Esophagus muscularis mucosa (tissue), 3 donors: ENCODE measurements around the gene BAG3.

ENCODE experiments used
- POLR2A ChIP-seq: fragments of 450-650 bp; IDR thresholded peaks from one replicate; pipeline ENCODE4 v1.6.1; 2017; ENCODE audit warnings: antibody characterized with exemption, moderate library complexity, mild to moderate bottlenecking, low read depth
- POLR2AphosphoS5 ChIP-seq, 2 donors: sonication (generic); formaldehyde crosslinking; IDR thresholded peaks; one replicate each; pipeline ENCODE4 v1.6.1; 2017; ENCODE audit warnings: antibody characterized with exemption in 2 of 2
- TF ChIP-seq, protein P1 (sequence below), 3 experiments: fragments of 200-600 bp in 2 of 3; fragments of 450-650 bp in 1 of 3; sonication (generic) in 2 of 3; IDR thresholded peaks; one replicate each; pipeline ENCODE4 v1.5.1; 2017 to 2019; ENCODE audit warnings: antibody characterized with exemption in 3 of 3, mild to moderate bottlenecking in 2 of 3, moderate library complexity in 1 of 3

DNA sequence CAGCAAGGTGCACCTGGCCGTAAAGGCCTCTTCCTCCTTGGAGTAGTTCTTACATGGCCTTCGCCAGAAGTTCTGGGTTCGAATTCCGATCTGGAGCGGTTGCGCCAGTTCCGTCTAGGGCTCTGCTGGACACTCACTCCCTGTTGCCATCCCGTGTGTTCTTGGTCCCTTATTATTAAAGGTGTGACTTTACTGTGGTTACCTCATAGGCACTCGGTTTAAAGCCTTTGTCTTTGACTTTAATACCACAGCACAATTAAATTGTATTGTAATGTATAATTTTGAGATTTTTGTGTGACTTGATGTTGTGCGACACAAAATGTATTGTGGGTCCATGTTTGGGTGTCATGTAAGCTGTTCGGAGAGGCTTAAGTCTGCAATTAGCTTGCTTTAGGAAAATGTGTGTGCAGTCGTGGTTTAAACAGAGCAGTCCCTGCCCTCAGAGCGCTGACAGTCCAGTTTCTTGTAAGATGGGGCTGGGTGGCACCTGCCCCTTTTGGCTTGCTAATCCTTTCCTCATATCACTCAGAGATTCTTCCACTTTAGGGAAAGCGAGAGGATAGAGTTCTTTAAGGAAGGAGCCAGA, 75.6 kb downstream of the BAG3 start:
- TF ChIP-seq, protein P1, sequence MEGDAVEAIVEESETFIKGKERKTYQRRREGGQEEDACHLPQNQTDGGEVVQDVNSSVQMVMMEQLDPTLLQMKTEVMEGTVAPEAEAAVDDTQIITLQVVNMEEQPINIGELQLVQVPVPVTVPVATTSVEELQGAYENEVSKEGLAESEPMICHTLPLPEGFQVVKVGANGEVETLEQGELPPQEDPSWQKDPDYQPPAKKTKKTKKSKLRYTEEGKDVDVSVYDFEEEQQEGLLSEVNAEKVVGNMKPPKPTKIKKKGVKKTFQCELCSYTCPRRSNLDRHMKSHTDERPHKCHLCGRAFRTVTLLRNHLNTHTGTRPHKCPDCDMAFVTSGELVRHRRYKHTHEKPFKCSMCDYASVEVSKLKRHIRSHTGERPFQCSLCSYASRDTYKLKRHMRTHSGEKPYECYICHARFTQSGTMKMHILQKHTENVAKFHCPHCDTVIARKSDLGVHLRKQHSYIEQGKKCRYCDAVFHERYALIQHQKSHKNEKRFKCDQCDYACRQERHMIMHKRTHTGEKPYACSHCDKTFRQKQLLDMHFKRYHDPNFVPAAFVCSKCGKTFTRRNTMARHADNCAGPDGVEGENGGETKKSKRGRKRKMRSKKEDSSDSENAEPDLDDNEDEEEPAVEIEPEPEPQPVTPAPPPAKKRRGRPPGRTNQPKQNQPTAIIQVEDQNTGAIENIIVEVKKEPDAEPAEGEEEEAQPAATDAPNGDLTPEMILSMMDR (IDR thresholded peaks at IDR 0.05) = no peak
- no peak for TF ChIP-seq POLR2A
- no peak for TF ChIP-seq POLR2AphosphoS5 (IDR thresholded peaks at IDR 0.05)
